ENCODE measurements around the gene ELN. TPM values are rescaled to one million over a fixed set of nuclear protein-coding genes. Genes with fewer than 3 reads are reported as not detected.

The ELN gene
- total and polyA plus RNA-seq, 2 donors (not counting 1 experiment from before 2014, with no cell fraction given) = 2.1 to 11.0 TPM

DNA sequence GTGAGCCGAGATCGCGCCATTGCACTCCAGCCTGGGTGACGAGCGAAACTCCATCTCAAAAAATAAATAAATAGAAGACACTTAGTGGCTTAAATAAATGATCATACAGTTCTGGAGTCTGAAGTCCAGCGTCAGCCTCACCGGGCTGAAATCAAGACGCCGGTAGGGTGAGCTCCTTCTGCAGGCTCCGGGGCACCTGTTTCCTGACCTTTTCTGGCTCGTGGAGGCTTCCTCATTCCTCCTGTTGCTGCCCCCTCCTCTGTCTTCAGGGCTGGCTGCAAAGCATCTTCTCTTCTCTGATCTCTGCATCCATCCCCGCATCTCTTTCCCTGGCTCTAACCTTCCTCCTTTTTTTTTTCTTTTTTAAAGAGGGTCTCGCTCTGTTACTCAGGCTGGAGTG, 88.4 kb downstream of the ELN start:
- no peak for DNase-seq (ENCODE audit: low read depth in 2 of 2)
- no peak overlapping the region for H3K9ac ChIP-seq (ENCODE audit: insufficient read depth, low read length)
- H3K4me3 ChIP-seq (replicated peaks in 1 of 4; ENCODE audit: control extremely low read depth in 1 of 4, insufficient read depth in 1 of 4, low read depth in 3 of 4, low read length in 4 of 4) = no peak overlapping the region

More for the DNA sequence above, 88.4 kb downstream of the ELN start:
- peaks cover 13% of the 10 kb centered on the region for H3K36me3 ChIP-seq (ENCODE audit: control insufficient read depth, insufficient read depth, low read length)
- no peaks in the 10 kb centered on the region for H3K9me3 ChIP-seq (ENCODE audit: control insufficient read depth, insufficient read depth, low read depth, low read length)
- H3K27ac ChIP-seq (ENCODE audit: insufficient read depth, low read length) = no peak overlapping the region
- H3K4me1 ChIP-seq (ENCODE audit: control insufficient read depth, extremely low read depth, insufficient read depth, low read length) = no peaks in the 10 kb centered on the region
- no peaks in the 10 kb centered on the region for H3K27me3 ChIP-seq (ENCODE audit: control insufficient read depth, insufficient read depth, low read length)
- no peak for TF ChIP-seq EZH2 (IDR thresholded peaks at IDR 0.05; ENCODE audit: low read length, missing control alignments)
- TF ChIP-seq, protein P1, sequence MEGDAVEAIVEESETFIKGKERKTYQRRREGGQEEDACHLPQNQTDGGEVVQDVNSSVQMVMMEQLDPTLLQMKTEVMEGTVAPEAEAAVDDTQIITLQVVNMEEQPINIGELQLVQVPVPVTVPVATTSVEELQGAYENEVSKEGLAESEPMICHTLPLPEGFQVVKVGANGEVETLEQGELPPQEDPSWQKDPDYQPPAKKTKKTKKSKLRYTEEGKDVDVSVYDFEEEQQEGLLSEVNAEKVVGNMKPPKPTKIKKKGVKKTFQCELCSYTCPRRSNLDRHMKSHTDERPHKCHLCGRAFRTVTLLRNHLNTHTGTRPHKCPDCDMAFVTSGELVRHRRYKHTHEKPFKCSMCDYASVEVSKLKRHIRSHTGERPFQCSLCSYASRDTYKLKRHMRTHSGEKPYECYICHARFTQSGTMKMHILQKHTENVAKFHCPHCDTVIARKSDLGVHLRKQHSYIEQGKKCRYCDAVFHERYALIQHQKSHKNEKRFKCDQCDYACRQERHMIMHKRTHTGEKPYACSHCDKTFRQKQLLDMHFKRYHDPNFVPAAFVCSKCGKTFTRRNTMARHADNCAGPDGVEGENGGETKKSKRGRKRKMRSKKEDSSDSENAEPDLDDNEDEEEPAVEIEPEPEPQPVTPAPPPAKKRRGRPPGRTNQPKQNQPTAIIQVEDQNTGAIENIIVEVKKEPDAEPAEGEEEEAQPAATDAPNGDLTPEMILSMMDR (conservative IDR thresholded peaks at IDR 0.05 in 1 of 2, IDR thresholded peaks at IDR 0.05 in 1 of 2; ENCODE audit: low read depth in 1 of 2, low read length in 2 of 2) = no peak
- no peaks in the 10 kb centered on the region for H4K20me1 ChIP-seq (ENCODE audit: control insufficient read depth, extremely low read depth, insufficient read depth, low read length)
- H3K4me2 ChIP-seq (ENCODE audit: extremely low read depth, insufficient read depth, low read length) = no peak overlapping the region
- H3K79me2 ChIP-seq (ENCODE audit: control insufficient read depth, insufficient read depth, low read length) = no peaks in the 10 kb centered on the region
- no peak overlapping the region for H2AFZ ChIP-seq (ENCODE audit: low read length)

Other genes starting within 250 kb of the ELN start
- under 0.01 and 0.26 TPM in 2 replicates for gene CLDN4, start 197.2 kb upstream of the ELN start, total RNA-seq
- gene CLDN4, start 197.2 kb upstream of the ELN start, polyA plus RNA-seq = 0.51 and 0.73 TPM in 2 replicates
- gene METTL27, start 185.7 kb upstream of the ELN start, total RNA-seq = 4.9 and 15.7 TPM in 2 replicates
- gene METTL27, start 185.7 kb upstream of the ELN start, polyA plus RNA-seq = 0.96 and 2.1 TPM in 2 replicates
- not detected in 2 replicates for gene TMEM270, start 167.0 kb upstream of the ELN start, total RNA-seq
- not detected in 2 replicates for gene TMEM270, start 167.0 kb upstream of the ELN start, polyA plus RNA-seq
- gene LIMK1, start 55.6 kb downstream of the ELN start, total RNA-seq = 14.9 and 22.5 TPM in 2 replicates
- 22.5 and 40.2 TPM in 2 replicates for gene LIMK1, start 55.6 kb downstream of the ELN start, polyA plus RNA-seq
- 308 and 361 TPM in 2 replicates for gene EIF4H, start 146.2 kb downstream of the ELN start, total RNA-seq
- 292 and 301 TPM in 2 replicates for gene EIF4H, start 146.2 kb downstream of the ELN start, polyA plus RNA-seq
- 0.26 and 0.50 TPM in 2 replicates for gene LAT2, start 181.8 kb downstream of the ELN start, total RNA-seq
- gene LAT2, start 181.8 kb downstream of the ELN start, polyA plus RNA-seq = 0.34 and 0.36 TPM in 2 replicates
- 9.9 and 11.8 TPM in 2 replicates for gene RFC2, start 226.2 kb downstream of the ELN start, total RNA-seq
- 19.6 and 33.2 TPM in 2 replicates for gene RFC2, start 226.2 kb downstream of the ELN start, polyA plus RNA-seq

Measured in fibroblast of lung (primary cell).